ENCODE results near the gene SERPINB6. TPM values are rescaled to one million over a fixed set of nuclear protein-coding genes. Genes with fewer than 3 reads are reported as not detected.
"Not testable (repeated sequence)": the region's sequence is repeated elsewhere in the genome, so short reads cannot be mapped to it uniquely, and the experiment has no call there.

The SERPINB6 gene
- polyA plus RNA-seq, 3 donors, result 117 to 208 (median 200) TPM

DNA sequence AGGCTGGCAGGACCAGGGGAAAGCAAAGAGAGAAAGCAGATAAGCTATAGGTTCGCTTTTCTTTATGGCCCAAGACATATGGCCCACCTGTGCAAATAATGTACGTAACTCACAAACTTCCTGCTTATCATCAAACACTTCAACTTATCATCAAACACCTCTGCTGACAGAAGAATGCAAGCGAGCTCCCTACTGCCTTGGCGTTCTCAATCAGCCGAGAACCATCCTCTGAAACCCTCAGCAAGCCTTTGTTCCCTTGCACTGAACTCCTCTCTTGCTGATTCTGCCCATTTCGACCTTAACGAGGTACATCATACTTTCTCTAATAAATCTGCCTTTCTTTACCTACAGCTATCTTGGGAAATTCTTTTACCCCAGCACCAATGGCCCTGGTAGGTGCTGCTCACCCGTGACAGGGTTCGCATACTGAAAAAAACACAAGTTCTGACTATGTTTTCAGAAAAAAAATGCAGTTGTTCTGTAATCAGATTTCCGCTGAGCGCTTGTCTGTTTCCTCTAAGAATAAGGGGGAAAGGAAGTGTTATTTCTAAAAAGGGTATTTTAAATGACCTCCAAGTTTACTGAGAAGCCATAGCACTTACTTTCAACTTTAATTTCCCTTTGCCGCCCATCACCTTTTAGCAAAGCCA lies 28.3 kb downstream of the SERPINB6 start:
- WGBS (ENCODE audit: insufficient coverage), result 2% methylated on average over 6 of the region's 12 CpGs
- Histone ChIP-seq H3K4me3 (replicated peaks in 1 of 3; ENCODE audit: low read depth in 2 of 3, low read length in 3 of 3) (peak overlapping the region in 2 of 3 experiments; percentile 21 to 58), H4K20me1 (ENCODE audit: insufficient read depth, low read length) (no peaks in the 10 kb centered on the region), H3K27me3 (ENCODE audit: control insufficient read depth in 2 of 2, insufficient read depth in 2 of 2, low read length in 2 of 2) (no peaks in the 10 kb centered on the region), H3K9ac (ENCODE audit: insufficient read depth, low read length, poor library complexity, severe bottlenecking) (peak overlapping the region; percentile 2), H3K4me1 (ENCODE audit: control insufficient read depth in 1 of 2, insufficient read depth in 2 of 2, low read length in 2 of 2) (peaks cover 18 to 29% of the 10 kb centered on the region in 2 donors), H3K4me2 (replicated peaks; ENCODE audit: extremely low read depth, low read length, poor library complexity, severe bottlenecking) (peak overlapping the region; percentile 63), H3K79me2 (ENCODE audit: insufficient read depth, low read length) (no peaks in the 10 kb centered on the region), H2AFZ (ENCODE audit: insufficient read depth, low read depth, low read length, poor library complexity, severe bottlenecking) (peak overlapping the region; percentile 75), H3K9me3 (replicated peaks in 1 of 2; ENCODE audit: control insufficient read depth in 1 of 2, insufficient read depth in 1 of 2, low read length in 2 of 2) (no peaks in the 10 kb centered on the region), H3K27ac (ENCODE audit: low read depth in 1 of 2, low read length in 2 of 2) (peak overlapping the region; percentile 21 to 25), H3K36me3 (replicated peaks in 1 of 2; ENCODE audit: control insufficient read depth in 1 of 2, insufficient read depth in 2 of 2, low read length in 2 of 2) (peaks cover 10 to 13% of the 10 kb centered on the region in 2 donors)
- no peak for DNase-seq
- H3K27me3 Mint-ChIP-seq (ENCODE audit: low read depth in 3 of 3), result no peaks in the 10 kb centered on the region
- H3K9me3 Mint-ChIP-seq, result peaks cover 0 to 2% (median 0%) of the 10 kb centered on the region in 7 donors
- peaks cover 28% of the 10 kb centered on the region for H3K4me1 Mint-ChIP-seq
- intact Hi-C loops (cut with micrococcal nuclease), result no loop called here
- H3K36me3 Mint-ChIP-seq, result peaks cover 11 to 16% of the 10 kb centered on the region in 2 donors
- H3K27ac Mint-ChIP-seq, result peak overlapping the region; percentile 73 to 91 (median 82)
- TF ChIP-seq, protein P1, sequence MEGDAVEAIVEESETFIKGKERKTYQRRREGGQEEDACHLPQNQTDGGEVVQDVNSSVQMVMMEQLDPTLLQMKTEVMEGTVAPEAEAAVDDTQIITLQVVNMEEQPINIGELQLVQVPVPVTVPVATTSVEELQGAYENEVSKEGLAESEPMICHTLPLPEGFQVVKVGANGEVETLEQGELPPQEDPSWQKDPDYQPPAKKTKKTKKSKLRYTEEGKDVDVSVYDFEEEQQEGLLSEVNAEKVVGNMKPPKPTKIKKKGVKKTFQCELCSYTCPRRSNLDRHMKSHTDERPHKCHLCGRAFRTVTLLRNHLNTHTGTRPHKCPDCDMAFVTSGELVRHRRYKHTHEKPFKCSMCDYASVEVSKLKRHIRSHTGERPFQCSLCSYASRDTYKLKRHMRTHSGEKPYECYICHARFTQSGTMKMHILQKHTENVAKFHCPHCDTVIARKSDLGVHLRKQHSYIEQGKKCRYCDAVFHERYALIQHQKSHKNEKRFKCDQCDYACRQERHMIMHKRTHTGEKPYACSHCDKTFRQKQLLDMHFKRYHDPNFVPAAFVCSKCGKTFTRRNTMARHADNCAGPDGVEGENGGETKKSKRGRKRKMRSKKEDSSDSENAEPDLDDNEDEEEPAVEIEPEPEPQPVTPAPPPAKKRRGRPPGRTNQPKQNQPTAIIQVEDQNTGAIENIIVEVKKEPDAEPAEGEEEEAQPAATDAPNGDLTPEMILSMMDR (IDR thresholded peaks at IDR 0.05), result no peak
- peak overlapping the region; percentile 70 to 84 for H3K4me3 Mint-ChIP-seq

DNA sequence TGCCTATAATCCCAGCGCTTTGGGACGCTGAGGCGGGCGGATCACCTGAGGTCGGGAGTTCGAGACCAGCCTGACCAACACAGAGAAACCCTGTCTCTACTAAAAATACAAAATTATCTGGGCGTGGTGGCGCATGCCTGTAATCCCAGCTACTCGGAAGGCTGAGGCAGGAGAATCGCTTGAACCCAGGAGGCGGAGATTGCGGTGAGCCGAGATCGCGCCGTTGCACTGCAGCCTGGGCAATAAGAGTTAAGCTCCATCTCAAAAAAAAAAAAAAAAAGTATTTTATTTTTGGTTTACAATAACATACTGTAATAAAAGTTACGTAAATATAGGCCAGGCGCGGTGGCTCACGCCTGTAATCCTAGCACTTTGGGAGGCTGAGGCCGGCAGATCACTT lies 29.3 kb downstream of the SERPINB6 start:
- peak overlapping the region in 1 of 2 donors; percentile 70 for H3K4me3 Mint-ChIP-seq
- H3K9me3 Mint-ChIP-seq; H3K27me3 Mint-ChIP-seq (ENCODE audit: low read depth in 3 of 3); H3K36me3 ChIP-seq (replicated peaks in 1 of 2; ENCODE audit: control insufficient read depth in 1 of 2, insufficient read depth in 2 of 2, low read length in 2 of 2); H2AFZ ChIP-seq (ENCODE audit: insufficient read depth, low read depth, low read length, poor library complexity, severe bottlenecking); H3K36me3 Mint-ChIP-seq; H3K9me3 ChIP-seq (replicated peaks in 1 of 2; ENCODE audit: control insufficient read depth in 1 of 2, insufficient read depth in 1 of 2, low read length in 2 of 2); intact Hi-C loops (cut with micrococcal nuclease); H4K20me1 ChIP-seq (ENCODE audit: insufficient read depth, low read length); H3K79me2 ChIP-seq (ENCODE audit: insufficient read depth, low read length); H3K4me2 ChIP-seq (replicated peaks; ENCODE audit: extremely low read depth, low read length, poor library complexity, severe bottlenecking); DNase-seq; H3K27ac ChIP-seq (ENCODE audit: low read depth in 1 of 2, low read length in 2 of 2); H3K27me3 ChIP-seq (ENCODE audit: control insufficient read depth in 2 of 2, insufficient read depth in 2 of 2, low read length in 2 of 2); H3K4me3 ChIP-seq (replicated peaks in 1 of 3; ENCODE audit: low read depth in 2 of 3, low read length in 3 of 3); H3K9ac ChIP-seq (ENCODE audit: insufficient read depth, low read length, poor library complexity, severe bottlenecking): not testable (repeated sequence)
- peaks cover 24 to 32% of the 10 kb centered on the region in 2 donors for H3K4me1 ChIP-seq (ENCODE audit: control insufficient read depth in 1 of 2, insufficient read depth in 2 of 2, low read length in 2 of 2)
- 94% methylated on average over 3 of the region's 21 CpGs for WGBS (ENCODE audit: insufficient coverage)
- H3K27ac Mint-ChIP-seq, result peak overlapping the region in 1 of 7 donors; percentile 1
- H3K4me1 Mint-ChIP-seq, result peaks cover 37% of the 10 kb centered on the region

Data from CD14-positive monocyte (primary cell).